ENCODE results near the gene HSD17B10. TPM values are rescaled to one million over a fixed set of nuclear protein-coding genes. Genes with fewer than 3 reads are reported as not detected.

Gene HSD17B10
- total RNA-seq, 1 donor from 2014 or later, result 139 TPM

GRCh38 chrX:53447441-53447840 is 13.3 kb upstream of the HSD17B10 start:
- Mint-ChIP-seq H3K27ac (no peak overlapping the region), H3K36me3 (ENCODE audit: low read depth) (no peaks in the 10 kb centered on the region), H3K9me3 (no peaks in the 10 kb centered on the region), H3K4me3 (ENCODE audit: low read depth) (no peak overlapping the region), H3K4me1 (ENCODE audit: low read depth) (no peaks in the 10 kb centered on the region), H3K27me3 (ENCODE audit: low read depth) (no peaks in the 10 kb centered on the region)
- intact Hi-C loops (cut with micrococcal nuclease), result no loop called here
- DNase-seq (ENCODE audit: low spot score), result no peak

- no peaks in the 10 kb centered on the region for H3K36me3 Mint-ChIP-seq (ENCODE audit: low read depth)
- no peaks in the 10 kb centered on the region for H3K9me3 Mint-ChIP-seq
- no peak overlapping the region for H3K4me3 Mint-ChIP-seq (ENCODE audit: low read depth)
- no peaks in the 10 kb centered on the region for H3K27me3 Mint-ChIP-seq (ENCODE audit: low read depth)
- intact Hi-C loops (cut with micrococcal nuclease), result loop anchor here (1.0 kb wide), 1 partner anchor 129 kb away; no protein-coding TSS in a partner anchor
- no peak overlapping the region for H3K27ac Mint-ChIP-seq
- DNase-seq (ENCODE audit: low spot score), result peak; percentile 32
- no peaks in the 10 kb centered on the region for H3K4me1 Mint-ChIP-seq (ENCODE audit: low read depth)
These were observed 11.8 kb upstream of the HSD17B10 start for GRCh38 chrX:53445977-53446376.

GRCh38 chrX:53442322-53442631 is 8.1 kb upstream of the HSD17B10 start:
- Mint-ChIP-seq H3K4me3 (ENCODE audit: low read depth) (peak overlapping the region; percentile 79), H3K4me1 (ENCODE audit: low read depth) (peaks cover 17% of the 10 kb centered on the region), H3K36me3 (ENCODE audit: low read depth) (no peaks in the 10 kb centered on the region), H3K27ac (no peak overlapping the region), H3K27me3 (ENCODE audit: low read depth) (no peaks in the 10 kb centered on the region), H3K9me3 (no peaks in the 10 kb centered on the region)
- intact Hi-C loops (cut with micrococcal nuclease), result no loop called here
- DNase-seq (ENCODE audit: low spot score), result no peak

GRCh38 chrX:53441531-53442321 is 7.6 kb upstream of the HSD17B10 start:
- DNase-seq (ENCODE audit: low spot score), result peak; percentile 69
- Mint-ChIP-seq H3K36me3 (ENCODE audit: low read depth) (no peaks in the 10 kb centered on the region), H3K9me3 (no peaks in the 10 kb centered on the region), H3K4me1 (ENCODE audit: low read depth) (peaks cover 19% of the 10 kb centered on the region), H3K4me3 (ENCODE audit: low read depth) (peak overlapping the region; percentile 79), H3K27me3 (ENCODE audit: low read depth) (no peaks in the 10 kb centered on the region), H3K27ac (peak overlapping the region; percentile 70)
- intact Hi-C loops (cut with micrococcal nuclease), result no loop called here

- no peak for DNase-seq (ENCODE audit: low spot score)
- H3K4me3 Mint-ChIP-seq (ENCODE audit: low read depth), result peak overlapping the region; percentile 79
- H3K27me3 Mint-ChIP-seq (ENCODE audit: low read depth), result no peaks in the 10 kb centered on the region
- H3K9me3 Mint-ChIP-seq, result no peaks in the 10 kb centered on the region
- H3K4me1 Mint-ChIP-seq (ENCODE audit: low read depth), result peaks cover 23% of the 10 kb centered on the region
- H3K27ac Mint-ChIP-seq, result peak overlapping the region; percentile 70
- intact Hi-C loops (cut with micrococcal nuclease), result no loop called here
- no peaks in the 10 kb centered on the region for H3K36me3 Mint-ChIP-seq (ENCODE audit: low read depth)
These were observed 6.7 kb upstream of the HSD17B10 start for GRCh38 chrX:53440621-53441517.

- DNase-seq (ENCODE audit: low spot score), result no peak
- Mint-ChIP-seq H3K4me1 (ENCODE audit: low read depth) (peaks cover 27% of the 10 kb centered on the region), H3K27ac (peak overlapping the region; percentile 35), H3K36me3 (ENCODE audit: low read depth) (no peaks in the 10 kb centered on the region), H3K9me3 (no peaks in the 10 kb centered on the region), H3K27me3 (ENCODE audit: low read depth) (no peaks in the 10 kb centered on the region), H3K4me3 (ENCODE audit: low read depth) (peak overlapping the region; percentile 66)
- intact Hi-C loops (cut with micrococcal nuclease), result no loop called here
These were observed 5.9 kb upstream of the HSD17B10 start for GRCh38 chrX:53440101-53440500.

GRCh38 chrX:53438832-53439230 is 4.7 kb upstream of the HSD17B10 start:
- no peaks in the 10 kb centered on the region for H3K9me3 Mint-ChIP-seq
- no peaks in the 10 kb centered on the region for H3K36me3 Mint-ChIP-seq (ENCODE audit: low read depth)
- H3K4me3 Mint-ChIP-seq (ENCODE audit: low read depth), result no peak overlapping the region
- no peak for DNase-seq (ENCODE audit: low spot score)
- intact Hi-C loops (cut with micrococcal nuclease), result loop anchor here (10.0 kb wide), 1 partner anchor 214 kb away; the partner anchor contains the start of gene KDM5C
- no peaks in the 10 kb centered on the region for H3K27me3 Mint-ChIP-seq (ENCODE audit: low read depth)
- H3K4me1 Mint-ChIP-seq (ENCODE audit: low read depth), result peaks cover 34% of the 10 kb centered on the region
- peak overlapping the region; percentile 43 for H3K27ac Mint-ChIP-seq

GRCh38 chrX:53438174-53438831 is 4.1 kb upstream of the HSD17B10 start:
- intact Hi-C loops (cut with micrococcal nuclease), result loop anchor here (10.0 kb wide), 1 partner anchor 214 kb away; the partner anchor contains the start of gene KDM5C
- H3K27ac Mint-ChIP-seq, result peak overlapping the region; percentile 43
- H3K27me3 Mint-ChIP-seq (ENCODE audit: low read depth), result no peaks in the 10 kb centered on the region
- no peaks in the 10 kb centered on the region for H3K9me3 Mint-ChIP-seq
- H3K4me1 Mint-ChIP-seq (ENCODE audit: low read depth), result peaks cover 34% of the 10 kb centered on the region
- no peaks in the 10 kb centered on the region for H3K36me3 Mint-ChIP-seq (ENCODE audit: low read depth)
- H3K4me3 Mint-ChIP-seq (ENCODE audit: low read depth), result no peak overlapping the region
- DNase-seq (ENCODE audit: low spot score), result no peak

GRCh38 chrX:53437206-53437605 is 3.0 kb upstream of the HSD17B10 start:
- intact Hi-C loops (cut with micrococcal nuclease), result loop anchor here (10.0 kb wide), 1 partner anchor 212 kb away; the partner anchor contains the start of gene KDM5C
- Mint-ChIP-seq H3K27ac (no peak overlapping the region), H3K27me3 (ENCODE audit: low read depth) (no peaks in the 10 kb centered on the region), H3K9me3 (no peaks in the 10 kb centered on the region), H3K36me3 (ENCODE audit: low read depth) (no peaks in the 10 kb centered on the region), H3K4me1 (ENCODE audit: low read depth) (peaks cover 34% of the 10 kb centered on the region), H3K4me3 (ENCODE audit: low read depth) (no peak overlapping the region)
- no peak for DNase-seq (ENCODE audit: low spot score)

GRCh38 chrX:53435997-53436396 is 1.8 kb upstream of the HSD17B10 start:
- intact Hi-C loops (cut with micrococcal nuclease), result loop anchor here (10.0 kb wide), 1 partner anchor 211 kb away; the partner anchor contains the start of gene KDM5C
- peaks cover 34% of the 10 kb centered on the region for H3K4me1 Mint-ChIP-seq (ENCODE audit: low read depth)
- H3K9me3 Mint-ChIP-seq, result no peaks in the 10 kb centered on the region
- H3K36me3 Mint-ChIP-seq (ENCODE audit: low read depth), result peaks cover 7% of the 10 kb centered on the region
- no peak overlapping the region for H3K4me3 Mint-ChIP-seq (ENCODE audit: low read depth)
- no peak overlapping the region for H3K27ac Mint-ChIP-seq
- H3K27me3 Mint-ChIP-seq (ENCODE audit: low read depth), result no peaks in the 10 kb centered on the region
- DNase-seq (ENCODE audit: low spot score), result peak; percentile 31

GRCh38 chrX:53430231-53430630 is 3.9 kb downstream of the HSD17B10 start:
- no peaks in the 10 kb centered on the region for H3K9me3 Mint-ChIP-seq
- H3K4me1 Mint-ChIP-seq (ENCODE audit: low read depth), result peaks cover 8% of the 10 kb centered on the region
- no peak overlapping the region for H3K4me3 Mint-ChIP-seq (ENCODE audit: low read depth)
- peaks cover 15% of the 10 kb centered on the region for H3K36me3 Mint-ChIP-seq (ENCODE audit: low read depth)
- H3K27ac Mint-ChIP-seq, result no peak overlapping the region
- H3K27me3 Mint-ChIP-seq (ENCODE audit: low read depth), result no peaks in the 10 kb centered on the region
- DNase-seq (ENCODE audit: low spot score), result no peak
- intact Hi-C loops (cut with micrococcal nuclease), result loop anchor here (10.0 kb wide), 1 partner anchor 205 kb away; the partner anchor contains the start of gene KDM5C

GRCh38 chrX:53429755-53430154 is 4.4 kb downstream of the HSD17B10 start:
- Mint-ChIP-seq H3K4me3 (ENCODE audit: low read depth) (no peak overlapping the region), H3K9me3 (no peaks in the 10 kb centered on the region), H3K4me1 (ENCODE audit: low read depth) (peaks cover 4% of the 10 kb centered on the region), H3K27ac (no peak overlapping the region), H3K36me3 (ENCODE audit: low read depth) (peaks cover 15% of the 10 kb centered on the region), H3K27me3 (ENCODE audit: low read depth) (no peaks in the 10 kb centered on the region)
- intact Hi-C loops (cut with micrococcal nuclease), result loop anchor here (10.0 kb wide), 2 partner anchors 205 to 1375 kb away; partner anchors contain the start of genes KDM5C and MAGED2
- DNase-seq (ENCODE audit: low spot score), result no peak
